ENCODE results near the gene PLEKHN1.
A peak's percentile ranks its signal among the peaks of the same experiment; 100 is the strongest.

The PLEKHN1 gene

DNA sequence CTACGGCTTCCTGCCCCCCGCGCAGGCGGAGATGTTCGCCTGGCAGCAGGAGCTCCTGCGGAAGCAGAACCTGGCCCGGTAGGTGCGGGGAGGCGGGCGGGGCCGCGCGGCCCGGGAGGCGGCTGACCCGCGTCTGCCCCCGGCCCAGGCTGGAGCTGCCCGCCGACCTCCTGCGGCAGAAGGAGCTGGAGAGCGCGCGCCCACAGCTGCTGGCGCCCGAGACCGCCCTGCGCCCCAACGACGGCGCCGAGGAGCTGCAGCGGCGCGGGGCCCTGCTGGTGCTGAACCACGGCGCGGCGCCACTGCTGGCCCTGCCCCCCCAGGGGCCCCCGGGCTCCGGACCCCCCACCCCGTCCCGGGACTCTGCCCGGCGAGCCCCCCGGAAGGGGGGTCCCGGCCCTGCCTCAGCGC, 23.9 kb upstream of the PLEKHN1 start:
- Histone ChIP-seq H2AFZ (ENCODE audit: low read depth, low read length) (no peak overlapping the region), H3K27ac (ENCODE audit: low read length, poor library complexity, severe bottlenecking) (no peak overlapping the region), H3K9me3 (ENCODE audit: control insufficient read depth, low read length) (no peaks in the 10 kb centered on the region), H2BK120ac (ENCODE audit: low read depth, low read length) (peak overlapping the region; percentile 74), H3K4ac (ENCODE audit: low read depth in 1 of 2, low read length in 2 of 2) (peak overlapping the region in 1 of 2 experiments; percentile 32), H3K36me3 (ENCODE audit: control insufficient read depth in 1 of 2, insufficient read depth in 2 of 2, low read depth in 1 of 2, low read length in 2 of 2) (peaks cover 19 to 32% of the 10 kb centered on the region in 2 experiments), H3K14ac (ENCODE audit: low read length in 2 of 2) (no peak overlapping the region), H2BK12ac (ENCODE audit: low read length in 2 of 2) (peak overlapping the region in 1 of 2 experiments; percentile 37), H4K91ac (ENCODE audit: low read length) (no peak overlapping the region), H2AK5ac (ENCODE audit: low read length, severe bottlenecking) (no peak overlapping the region), H4K8ac (ENCODE audit: low read length) (no peak overlapping the region), H3K4me3 (ENCODE audit: insufficient read depth in 1 of 2, low read depth in 1 of 2, low read length in 2 of 2) (peak overlapping the region in 1 of 2 experiments; percentile 41), H3K4me2 (ENCODE audit: low read length, poor library complexity, severe bottlenecking) (peak overlapping the region; percentile 68), H3K18ac (ENCODE audit: low read depth in 1 of 2, low read length in 2 of 2) (peak overlapping the region; percentile 56 to 67), H3K9ac (ENCODE audit: low read length) (no peak overlapping the region), H2BK5ac (ENCODE audit: low read depth, low read length, poor library complexity, severe bottlenecking) (no peak overlapping the region), H3K23ac (ENCODE audit: low read length in 2 of 2) (no peak overlapping the region), H3K4me1 (ENCODE audit: control insufficient read depth, insufficient read depth, low read depth, low read length) (peaks cover 70% of the 10 kb centered on the region), H3K79me1 (replicated peaks; ENCODE audit: low read length, poor library complexity, severe bottlenecking) (peaks cover 2% of the 10 kb centered on the region), H3K27me3 (ENCODE audit: control insufficient read depth in 1 of 2, insufficient read depth in 1 of 2, low read length in 2 of 2) (peaks cover 11 to 18% of the 10 kb centered on the region in 2 experiments), H2BK15ac (ENCODE audit: low read depth, poor library complexity, severe bottlenecking) (peak overlapping the region; percentile 55)
- 1% methylated on average over 31 of the region's 48 CpGs for WGBS
- DNase-seq, result peak; percentile 33

DNA sequence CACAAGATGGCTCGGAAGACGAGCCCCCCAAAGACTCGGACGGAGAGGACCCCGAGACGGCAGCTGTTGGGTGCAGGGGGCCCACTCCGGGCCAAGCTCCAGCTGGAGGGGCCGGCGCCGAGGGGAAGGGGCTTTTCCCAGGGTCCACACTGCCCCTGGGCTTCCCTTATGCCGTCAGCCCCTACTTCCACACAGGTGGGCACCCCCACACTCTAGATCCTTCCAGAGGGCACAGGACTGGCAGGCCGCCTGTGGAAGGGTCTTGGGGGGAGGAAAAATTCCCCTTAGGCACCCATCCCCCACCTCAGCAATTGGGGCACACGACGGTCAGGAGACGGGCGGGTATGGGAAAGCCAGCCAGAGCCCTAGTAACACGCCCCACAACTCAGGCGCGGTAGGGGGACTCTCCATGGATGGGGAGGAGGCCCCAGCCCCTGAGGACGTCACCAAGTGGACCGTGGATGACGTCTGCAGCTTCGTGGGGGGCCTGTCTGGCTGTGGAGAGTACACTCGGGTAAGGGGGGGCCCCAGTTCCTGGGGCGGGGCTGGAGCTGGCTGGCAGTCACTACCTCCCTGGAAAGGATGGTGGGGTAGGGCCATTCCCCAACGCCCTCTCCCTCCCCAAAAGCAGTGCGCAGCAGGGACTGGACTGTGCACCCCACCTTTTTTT, 23.3 kb upstream of the PLEKHN1 start:
- Histone ChIP-seq H3K14ac (ENCODE audit: low read length in 2 of 2) (no peak overlapping the region), H4K91ac (ENCODE audit: low read length) (no peak overlapping the region), H3K23ac (ENCODE audit: low read length in 2 of 2) (peak overlapping the region in 1 of 2 experiments; percentile 23), H3K27ac (ENCODE audit: low read length, poor library complexity, severe bottlenecking) (no peak overlapping the region), H2BK15ac (ENCODE audit: low read depth, poor library complexity, severe bottlenecking) (no peak overlapping the region), H2AFZ (ENCODE audit: low read depth, low read length) (no peak overlapping the region), H3K4me2 (ENCODE audit: low read length, poor library complexity, severe bottlenecking) (peak overlapping the region; percentile 33), H3K79me1 (replicated peaks; ENCODE audit: low read length, poor library complexity, severe bottlenecking) (peaks cover 2% of the 10 kb centered on the region), H3K4me1 (ENCODE audit: control insufficient read depth, insufficient read depth, low read depth, low read length) (peaks cover 68% of the 10 kb centered on the region), H2BK5ac (ENCODE audit: low read depth, low read length, poor library complexity, severe bottlenecking) (no peak overlapping the region), H3K36me3 (ENCODE audit: control insufficient read depth in 1 of 2, insufficient read depth in 2 of 2, low read depth in 1 of 2, low read length in 2 of 2) (peaks cover 25 to 38% of the 10 kb centered on the region in 2 experiments), H3K18ac (ENCODE audit: low read depth in 1 of 2, low read length in 2 of 2) (peak overlapping the region in 1 of 2 experiments; percentile 67), H3K4ac (ENCODE audit: low read depth in 1 of 2, low read length in 2 of 2) (no peak overlapping the region), H3K27me3 (ENCODE audit: control insufficient read depth in 1 of 2, insufficient read depth in 1 of 2, low read length in 2 of 2) (peaks cover 11 to 18% of the 10 kb centered on the region in 2 experiments), H3K9ac (ENCODE audit: low read length) (no peak overlapping the region), H2BK12ac (ENCODE audit: low read length in 2 of 2) (peak overlapping the region; percentile 40 to 42), H4K8ac (ENCODE audit: low read length) (no peak overlapping the region), H3K4me3 (ENCODE audit: insufficient read depth in 1 of 2, low read depth in 1 of 2, low read length in 2 of 2) (no peak overlapping the region), H2AK5ac (ENCODE audit: low read length, severe bottlenecking) (no peak overlapping the region), H3K9me3 (ENCODE audit: control insufficient read depth, low read length) (no peaks in the 10 kb centered on the region), H2BK120ac (ENCODE audit: low read depth, low read length) (peak overlapping the region; percentile 55)
- WGBS, result 50% methylated on average over 16 of the region's 27 CpGs
- DNase-seq, result peak; percentile 65

DNA sequence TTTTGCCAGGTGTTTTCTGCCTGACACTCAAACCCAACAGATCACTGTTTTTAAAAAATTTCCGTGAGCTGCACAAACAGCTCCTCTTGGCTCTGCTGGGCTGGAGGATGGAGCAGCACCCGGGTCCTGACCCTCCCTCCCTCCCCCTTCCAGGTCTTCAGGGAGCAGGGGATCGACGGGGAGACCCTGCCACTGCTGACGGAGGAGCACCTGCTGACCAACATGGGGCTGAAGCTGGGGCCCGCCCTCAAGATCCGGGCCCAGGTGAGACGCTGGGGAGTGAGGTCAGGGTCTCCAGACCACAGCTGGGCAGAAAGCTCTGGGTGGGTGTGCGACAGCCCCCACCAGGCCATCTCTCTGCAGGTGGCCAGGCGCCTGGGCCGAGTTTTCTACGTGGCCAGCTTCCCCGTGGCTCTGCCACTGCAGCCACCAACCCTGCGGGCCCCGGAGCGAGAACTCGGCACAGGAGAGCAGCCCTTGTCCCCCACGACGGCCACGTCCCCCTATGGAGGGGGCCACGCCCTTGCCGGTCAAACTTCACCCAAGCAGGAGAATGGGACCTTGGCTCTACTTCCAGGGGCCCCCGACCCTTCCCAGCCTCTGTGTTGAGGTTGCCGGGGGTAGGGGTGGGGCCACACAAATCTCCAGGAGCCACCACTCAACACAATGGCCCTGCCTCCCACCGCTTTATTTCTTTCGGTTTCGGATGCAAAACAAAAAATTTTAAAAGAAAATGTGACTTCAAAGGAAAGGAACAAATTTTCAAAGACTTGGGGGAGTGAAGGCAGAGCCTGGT, 22.5 kb upstream of the PLEKHN1 start:
- Histone ChIP-seq H2BK15ac (ENCODE audit: low read depth, poor library complexity, severe bottlenecking) (no peak overlapping the region), H2AFZ (ENCODE audit: low read depth, low read length) (no peak overlapping the region), H3K4me3 (ENCODE audit: insufficient read depth in 1 of 2, low read depth in 1 of 2, low read length in 2 of 2) (no peak overlapping the region), H3K27ac (ENCODE audit: low read length, poor library complexity, severe bottlenecking) (no peak overlapping the region), H2AK5ac (ENCODE audit: low read length, severe bottlenecking) (no peak overlapping the region), H3K9me3 (ENCODE audit: control insufficient read depth, low read length) (no peaks in the 10 kb centered on the region), H3K36me3 (ENCODE audit: control insufficient read depth in 1 of 2, insufficient read depth in 2 of 2, low read depth in 1 of 2, low read length in 2 of 2) (peaks cover 32 to 45% of the 10 kb centered on the region in 2 experiments), H3K4ac (ENCODE audit: low read depth in 1 of 2, low read length in 2 of 2) (no peak overlapping the region), H4K91ac (ENCODE audit: low read length) (no peak overlapping the region), H2BK120ac (ENCODE audit: low read depth, low read length) (no peak overlapping the region), H3K27me3 (ENCODE audit: control insufficient read depth in 1 of 2, insufficient read depth in 1 of 2, low read length in 2 of 2) (peaks cover 11 to 18% of the 10 kb centered on the region in 2 experiments), H4K8ac (ENCODE audit: low read length) (no peak overlapping the region), H3K23ac (ENCODE audit: low read length in 2 of 2) (no peak overlapping the region), H3K79me1 (replicated peaks; ENCODE audit: low read length, poor library complexity, severe bottlenecking) (peaks cover 3% of the 10 kb centered on the region), H2BK12ac (ENCODE audit: low read length in 2 of 2) (no peak overlapping the region), H3K9ac (ENCODE audit: low read length) (no peak overlapping the region), H3K14ac (ENCODE audit: low read length in 2 of 2) (no peak overlapping the region), H2BK5ac (ENCODE audit: low read depth, low read length, poor library complexity, severe bottlenecking) (no peak overlapping the region), H3K4me1 (ENCODE audit: control insufficient read depth, insufficient read depth, low read depth, low read length) (peaks cover 61% of the 10 kb centered on the region), H3K18ac (ENCODE audit: low read depth in 1 of 2, low read length in 2 of 2) (no peak overlapping the region), H3K4me2 (ENCODE audit: low read length, poor library complexity, severe bottlenecking) (no peak overlapping the region)
- no peak for DNase-seq
- WGBS, result 93% methylated on average over 23 of the region's 27 CpGs
